ENCODE data around the gene ELAVL1. TPM values are rescaled to one million over a fixed set of nuclear protein-coding genes. Genes with fewer than 3 reads are reported as not detected.
"Not testable (repeated sequence)": the region's sequence is repeated elsewhere in the genome, so short reads cannot be mapped to it uniquely, and the experiment has no call there.

Gene ELAVL1
- total RNA-seq, 1 donor from 2014 or later: 107 TPM

DNA sequence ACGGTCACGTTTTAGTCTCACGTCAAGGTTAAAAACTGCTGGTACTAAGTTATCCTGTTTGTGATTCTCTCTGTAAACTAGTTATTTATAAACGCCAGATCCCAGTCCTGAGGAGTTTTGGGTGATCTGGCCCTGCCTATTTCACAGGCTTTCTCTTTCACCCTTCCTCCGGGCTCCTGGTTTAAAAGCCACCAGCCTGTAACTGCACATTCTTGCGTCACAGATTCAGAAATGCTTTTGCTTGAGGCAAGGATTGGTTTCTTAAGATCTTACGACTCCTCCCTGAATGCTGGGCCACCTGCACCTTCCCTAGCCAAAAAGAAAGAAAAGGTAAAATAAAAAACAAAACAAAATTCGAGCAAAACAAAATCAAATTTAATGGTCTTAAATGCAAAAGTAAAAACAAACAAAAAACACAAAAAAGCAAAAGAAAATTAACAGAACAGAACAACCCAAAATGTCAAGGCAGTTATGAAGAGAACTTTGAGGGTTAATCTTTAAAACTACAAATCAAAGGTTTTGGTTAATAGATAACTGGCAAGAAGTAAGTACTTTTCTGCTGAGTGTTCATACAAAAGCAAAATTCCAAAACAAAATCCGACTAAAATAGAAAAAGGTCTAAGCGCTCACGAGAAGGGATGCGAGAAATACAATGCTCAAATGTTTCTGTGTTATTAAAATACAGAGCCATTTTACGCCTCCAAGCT is 43.4 kb downstream of the ELAVL1 start:
- no peak for DNase-seq (ENCODE audit: low read depth)
- Histone ChIP-seq H4K20me1 (ENCODE audit: insufficient read depth, low read length) (peaks cover 12% of the 10 kb centered on the region), H3K4me3 (ENCODE audit: insufficient read depth, low read depth, low read length) (no peak overlapping the region), H3K9ac (ENCODE audit: low read length) (no peak overlapping the region), H3K27ac (ENCODE audit: low read depth, low read length) (no peak overlapping the region), H3K9me3 (ENCODE audit: insufficient read depth, low read depth, low read length) (no peaks in the 10 kb centered on the region), H3K36me3 (ENCODE audit: insufficient read depth, low read length) (peaks cover 21% of the 10 kb centered on the region), H2AFZ (ENCODE audit: low read depth, low read length) (no peak overlapping the region), H3K27me3 (ENCODE audit: insufficient read depth, low read length) (no peaks in the 10 kb centered on the region), H3K4me2 (ENCODE audit: low read length) (no peak overlapping the region), H3K79me2 (ENCODE audit: insufficient read depth, low read length) (no peaks in the 10 kb centered on the region), H3K4me1 (ENCODE audit: insufficient read depth, low read length) (no peaks in the 10 kb centered on the region)
- Mint-ChIP-seq H3K27ac (ENCODE audit: unreplicated experiment) (no peak overlapping the region), H3K4me3 (ENCODE audit: unreplicated experiment) (no peak overlapping the region), H3K27me3 (ENCODE audit: low read depth, unreplicated experiment) (no peaks in the 10 kb centered on the region), H3K9me3 (ENCODE audit: unreplicated experiment) (no peaks in the 10 kb centered on the region), H3K36me3 (ENCODE audit: low read depth, unreplicated experiment) (peaks cover 13% of the 10 kb centered on the region), H3K4me1 (ENCODE audit: low read depth, unreplicated experiment) (peaks cover 2% of the 10 kb centered on the region)
- FAIRE-seq: no peak
- TF ChIP-seq EZH2 (IDR thresholded peaks at IDR 0.05; ENCODE audit: insufficient read depth, low read length): no peak
- no peak for TF ChIP-seq CTCF (IDR thresholded peaks at IDR 0.05; ENCODE audit: insufficient read depth, low read depth, low read length)

DNA sequence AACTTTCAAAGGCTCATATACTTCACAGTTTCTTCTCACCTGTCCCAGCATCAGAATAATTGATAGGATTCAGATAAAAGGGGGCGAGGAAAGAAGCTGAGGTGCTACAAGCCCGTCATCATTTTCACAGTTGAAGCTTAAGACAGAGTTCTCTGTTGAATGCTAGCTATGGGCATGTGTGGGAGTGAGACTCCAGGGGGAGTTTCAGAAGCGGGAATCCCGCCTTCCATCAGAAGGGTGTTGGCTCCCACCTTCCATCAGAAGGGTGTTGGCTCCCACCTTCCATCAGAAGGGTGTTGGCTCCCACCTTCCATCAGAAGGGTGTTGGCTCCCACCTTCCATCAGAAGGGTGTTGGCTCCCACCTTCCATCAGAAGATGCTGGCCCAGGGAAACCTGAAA is 44.4 kb downstream of the ELAVL1 start:
- DNase-seq (ENCODE audit: low read depth); H3K4me2 ChIP-seq (ENCODE audit: low read length); H2AFZ ChIP-seq (ENCODE audit: low read depth, low read length); H3K4me1 Mint-ChIP-seq (ENCODE audit: low read depth, unreplicated experiment); H3K79me2 ChIP-seq (ENCODE audit: insufficient read depth, low read length); H3K27me3 Mint-ChIP-seq (ENCODE audit: low read depth, unreplicated experiment); H3K9ac ChIP-seq (ENCODE audit: low read length); H3K4me1 ChIP-seq (ENCODE audit: insufficient read depth, low read length); H4K20me1 ChIP-seq (ENCODE audit: insufficient read depth, low read length); H3K9me3 Mint-ChIP-seq (ENCODE audit: unreplicated experiment); FAIRE-seq; H3K27me3 ChIP-seq (ENCODE audit: insufficient read depth, low read length); H3K9me3 ChIP-seq (ENCODE audit: insufficient read depth, low read depth, low read length); H3K27ac ChIP-seq (ENCODE audit: low read depth, low read length); H3K27ac Mint-ChIP-seq (ENCODE audit: unreplicated experiment); H3K4me3 ChIP-seq (ENCODE audit: insufficient read depth, low read depth, low read length); H3K4me3 Mint-ChIP-seq (ENCODE audit: unreplicated experiment): not testable (repeated sequence)
- peaks cover 17% of the 10 kb centered on the region for H3K36me3 ChIP-seq (ENCODE audit: insufficient read depth, low read length)
- H3K36me3 Mint-ChIP-seq (ENCODE audit: low read depth, unreplicated experiment): peaks cover 15% of the 10 kb centered on the region

GRCh38 chr19:7959211-7959610 is 46.2 kb downstream of the ELAVL1 start:
- Histone ChIP-seq H3K79me2 (ENCODE audit: insufficient read depth, low read length) (no peaks in the 10 kb centered on the region), H3K27me3 (ENCODE audit: insufficient read depth, low read length) (no peaks in the 10 kb centered on the region), H3K4me2 (ENCODE audit: low read length) (no peak overlapping the region), H3K4me1 (ENCODE audit: insufficient read depth, low read length) (no peaks in the 10 kb centered on the region), H2AFZ (ENCODE audit: low read depth, low read length) (no peak overlapping the region), H3K27ac (ENCODE audit: low read depth, low read length) (no peak overlapping the region), H4K20me1 (ENCODE audit: insufficient read depth, low read length) (no peaks in the 10 kb centered on the region), H3K36me3 (ENCODE audit: insufficient read depth, low read length) (peaks cover 17% of the 10 kb centered on the region), H3K9me3 (ENCODE audit: insufficient read depth, low read depth, low read length) (no peaks in the 10 kb centered on the region), H3K4me3 (ENCODE audit: insufficient read depth, low read depth, low read length) (no peak overlapping the region), H3K9ac (ENCODE audit: low read length) (no peak overlapping the region)
- Mint-ChIP-seq H3K9me3 (ENCODE audit: unreplicated experiment) (no peaks in the 10 kb centered on the region), H3K4me1 (ENCODE audit: low read depth, unreplicated experiment) (peaks cover 2% of the 10 kb centered on the region), H3K27ac (ENCODE audit: unreplicated experiment) (no peak overlapping the region), H3K27me3 (ENCODE audit: low read depth, unreplicated experiment) (no peaks in the 10 kb centered on the region), H3K4me3 (ENCODE audit: unreplicated experiment) (no peak overlapping the region), H3K36me3 (ENCODE audit: low read depth, unreplicated experiment) (peaks cover 9% of the 10 kb centered on the region)
- no peak for FAIRE-seq
- no peak for DNase-seq (ENCODE audit: low read depth)
- TF ChIP-seq EZH2 (IDR thresholded peaks at IDR 0.05; ENCODE audit: insufficient read depth, low read length): no peak
- no peak for TF ChIP-seq CTCF (IDR thresholded peaks at IDR 0.05; ENCODE audit: insufficient read depth, low read depth, low read length)
